DND-41 (cell line): Measurements from ENCODE around the gene UPP1.
"Not testable (repeated sequence)": the region's sequence is repeated elsewhere in the genome, so short reads cannot be mapped to it uniquely, and the experiment has no call there.

Source experiments
- ATAC-seq: fragments of 200-7000 bp; cut with Tn5 transposase; 3 replicates; pipeline ENCODE4 v1.9.1; 2021; ENCODE audit warnings: low read depth; ENCODE audit not compliant: insufficient read depth
- DNase-seq: peaks from one replicate; pipeline ENCODE4 v3.0.0-alpha.2; 2020
- H2AFZ ChIP-seq: 2 replicates; pipeline ENCODE4 v1.6.0; 2012; ENCODE audit warnings: low read depth, low read length
- H3K27ac ChIP-seq: 2 replicates; pipeline ENCODE4 v1.5.1; 2012; ENCODE audit warnings: low read length, inconsistent platforms
- H3K27me3 ChIP-seq: fragments of 200-600 bp; sonication (generic); 2 replicates; pipeline ENCODE4 v1.6.0; 2012; ENCODE audit warnings: low read length, mild to moderate bottlenecking, inconsistent platforms; ENCODE audit not compliant: insufficient read depth, poor library complexity
- H3K36me3 ChIP-seq: 2 replicates; pipeline ENCODE4 v1.5.1; 2012; ENCODE audit warnings: low read length, inconsistent platforms; ENCODE audit not compliant: insufficient read depth
- H3K4me1 ChIP-seq: 2 replicates; pipeline ENCODE4 v1.5.1; 2012; ENCODE audit warnings: mild to moderate bottlenecking, low read length; ENCODE audit not compliant: insufficient read depth
- H3K4me2 ChIP-seq: 2 replicates; pipeline ENCODE4 v1.6.0; 2012; ENCODE audit warnings: mild to moderate bottlenecking, moderate library complexity, low read length, inconsistent platforms; ENCODE audit not compliant: insufficient read depth
- H3K4me3 ChIP-seq, 2 experiments: fragments of 200-600 bp in 1 of 2; shearing (Covaris generic) in 1 of 2; 2 replicates each; pipeline ENCODE4 v1.5.1; 2012 to 2016; ENCODE audit warnings: inconsistent platforms in 2 of 2, low read length in 2 of 2, mild to moderate bottlenecking in 2 of 2, low read depth in 1 of 2, moderate library complexity in 1 of 2
- H3K79me2 ChIP-seq: 2 replicates; pipeline ENCODE4 v1.6.0; 2012; ENCODE audit warnings: low read length, inconsistent platforms; ENCODE audit not compliant: insufficient read depth
- H3K9ac ChIP-seq: 2 replicates; pipeline ENCODE4 v1.6.0; 2012; ENCODE audit warnings: low read depth, mild to moderate bottlenecking, inconsistent platforms, low read length, moderate library complexity
- H3K9me3 ChIP-seq: 2 replicates; pipeline ENCODE4 v1.5.1; 2012; ENCODE audit warnings: low read length, moderate library complexity, mild to moderate bottlenecking, inconsistent platforms; ENCODE audit not compliant: insufficient read depth, severe bottlenecking
- H4K20me1 ChIP-seq: 2 replicates; pipeline ENCODE4 v1.6.0; 2012; ENCODE audit warnings: low read length; ENCODE audit not compliant: insufficient read depth
- EZH2 ChIP-seq: IDR thresholded peaks from 3 replicates; pipeline ENCODE4 v1.6.1; 2012; ENCODE audit warnings: borderline replicate concordance, low read depth, mild to moderate bottlenecking, moderate library complexity, low read length, inconsistent platforms; ENCODE audit not compliant: severe bottlenecking
- TF ChIP-seq, protein P1 (sequence below): IDR thresholded peaks from 2 replicates; pipeline ENCODE4 v1.5.1; 2012; ENCODE audit warnings: borderline replicate concordance, low read length, moderate library complexity, mild to moderate bottlenecking; ENCODE audit not compliant: poor library complexity, severe bottlenecking; ENCODE audit errors: extremely low read depth

Gene UPP1

GRCh38 chr7:48140001-48140681, 51.1 kb downstream of the UPP1 start:
- H3K4me2 ChIP-seq = no peak overlapping the region
- ATAC-seq (no peak), DNase-seq (no peak)
- no peak overlapping the region for H3K27ac ChIP-seq
- no peak overlapping the region for H3K9ac ChIP-seq
- no peaks in the 10 kb centered on the region for H3K27me3 ChIP-seq
- H3K36me3 ChIP-seq = no peaks in the 10 kb centered on the region
- TF ChIP-seq EZH2 = no peak
- TF ChIP-seq, protein P1, sequence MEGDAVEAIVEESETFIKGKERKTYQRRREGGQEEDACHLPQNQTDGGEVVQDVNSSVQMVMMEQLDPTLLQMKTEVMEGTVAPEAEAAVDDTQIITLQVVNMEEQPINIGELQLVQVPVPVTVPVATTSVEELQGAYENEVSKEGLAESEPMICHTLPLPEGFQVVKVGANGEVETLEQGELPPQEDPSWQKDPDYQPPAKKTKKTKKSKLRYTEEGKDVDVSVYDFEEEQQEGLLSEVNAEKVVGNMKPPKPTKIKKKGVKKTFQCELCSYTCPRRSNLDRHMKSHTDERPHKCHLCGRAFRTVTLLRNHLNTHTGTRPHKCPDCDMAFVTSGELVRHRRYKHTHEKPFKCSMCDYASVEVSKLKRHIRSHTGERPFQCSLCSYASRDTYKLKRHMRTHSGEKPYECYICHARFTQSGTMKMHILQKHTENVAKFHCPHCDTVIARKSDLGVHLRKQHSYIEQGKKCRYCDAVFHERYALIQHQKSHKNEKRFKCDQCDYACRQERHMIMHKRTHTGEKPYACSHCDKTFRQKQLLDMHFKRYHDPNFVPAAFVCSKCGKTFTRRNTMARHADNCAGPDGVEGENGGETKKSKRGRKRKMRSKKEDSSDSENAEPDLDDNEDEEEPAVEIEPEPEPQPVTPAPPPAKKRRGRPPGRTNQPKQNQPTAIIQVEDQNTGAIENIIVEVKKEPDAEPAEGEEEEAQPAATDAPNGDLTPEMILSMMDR = no peak
- H3K4me1 ChIP-seq = no peaks in the 10 kb centered on the region
- no peaks in the 10 kb centered on the region for H4K20me1 ChIP-seq
- H2AFZ ChIP-seq = no peak overlapping the region
- H3K4me3 ChIP-seq = no peak overlapping the region
- no peaks in the 10 kb centered on the region for H3K79me2 ChIP-seq
- H3K9me3 ChIP-seq = no peaks in the 10 kb centered on the region

DNA sequence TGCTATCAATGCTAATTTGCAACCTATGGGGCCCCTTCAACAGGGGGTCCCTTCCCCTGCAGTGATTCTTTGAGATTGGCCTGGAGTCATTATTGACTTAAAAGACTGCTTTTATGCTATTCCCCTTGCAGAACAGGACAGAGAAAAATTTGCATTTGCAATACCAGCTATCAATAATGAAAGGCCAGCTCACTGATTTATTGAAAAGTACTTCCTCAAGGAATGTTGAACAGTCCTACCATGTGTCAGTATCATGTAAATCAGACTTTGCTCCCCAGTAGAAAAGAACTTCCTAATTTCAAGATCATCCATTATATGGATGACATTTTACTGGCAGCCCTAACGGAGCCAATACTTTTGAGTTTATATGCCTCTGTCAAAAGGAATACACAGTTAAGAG, 52.5 kb downstream of the UPP1 start:
- H4K20me1 ChIP-seq = no peaks in the 10 kb centered on the region
- no peak overlapping the region for H3K4me2 ChIP-seq
- DNase-seq = no peak
- no peak overlapping the region for H2AFZ ChIP-seq
- H3K27me3 ChIP-seq = no peaks in the 10 kb centered on the region
- H3K4me3 ChIP-seq = no peak overlapping the region
- TF ChIP-seq, protein P1 = no peak
- TF ChIP-seq EZH2 = no peak
- H3K27ac ChIP-seq = no peak overlapping the region
- H3K4me1 ChIP-seq = no peaks in the 10 kb centered on the region
- H3K79me2 ChIP-seq = no peaks in the 10 kb centered on the region
- no peaks in the 10 kb centered on the region for H3K36me3 ChIP-seq
- no peak for ATAC-seq
- no peak overlapping the region for H3K9ac ChIP-seq
- H3K9me3 ChIP-seq = no peaks in the 10 kb centered on the region

- Histone ChIP-seq H3K4me1 (no peaks in the 10 kb centered on the region), H3K9ac (no peak overlapping the region), H3K4me3 (no peak overlapping the region), H2AFZ (no peak overlapping the region), H4K20me1 (no peaks in the 10 kb centered on the region), H3K79me2 (no peaks in the 10 kb centered on the region), H3K36me3 (no peaks in the 10 kb centered on the region), H3K27ac (no peak overlapping the region), H3K27me3 (no peaks in the 10 kb centered on the region), H3K4me2 (no peak overlapping the region), H3K9me3 (no peaks in the 10 kb centered on the region)
- no peak for DNase-seq
- ATAC-seq = no peak
- TF ChIP-seq EZH2 = no peak
- TF ChIP-seq, protein P1 = no peak
These were observed 55.3 kb downstream of the UPP1 start for GRCh38 chr7:48144291-48144768.

DNA sequence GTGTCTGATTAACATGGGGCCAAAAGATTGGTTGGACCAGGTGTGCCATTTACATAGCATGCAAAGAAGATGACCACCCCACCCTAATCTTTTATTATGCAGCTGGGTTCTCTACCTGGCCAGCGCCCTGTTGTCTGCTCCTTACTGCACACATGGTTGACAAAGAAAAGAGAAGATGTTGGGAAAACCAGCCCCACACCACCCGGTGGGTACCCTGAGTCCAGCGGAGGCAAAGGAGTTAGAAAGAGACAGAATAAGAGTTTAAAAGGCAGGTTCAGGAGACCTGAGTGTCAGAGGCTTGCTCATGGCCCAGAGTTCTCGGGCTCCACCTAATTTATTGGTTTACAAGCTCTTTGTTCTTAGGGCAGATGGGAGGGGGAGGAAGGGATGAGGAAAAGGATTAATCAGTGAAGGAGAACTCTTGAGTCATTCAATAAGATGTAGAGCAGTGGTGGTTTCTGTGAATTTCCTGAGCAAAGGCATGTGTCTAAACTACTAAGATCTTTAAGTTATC, 58.1 kb downstream of the UPP1 start:
- Histone ChIP-seq H3K27me3 (no peaks in the 10 kb centered on the region), H3K4me1 (no peaks in the 10 kb centered on the region), H3K9ac (no peak overlapping the region), H4K20me1 (no peaks in the 10 kb centered on the region), H3K36me3 (no peaks in the 10 kb centered on the region), H3K4me3 (no peak overlapping the region), H3K79me2 (no peaks in the 10 kb centered on the region), H3K9me3 (no peaks in the 10 kb centered on the region), H2AFZ (no peak overlapping the region), H3K27ac (no peak overlapping the region), H3K4me2 (no peak overlapping the region)
- DNase-seq (no peak), ATAC-seq (no peak)
- no peak for TF ChIP-seq EZH2
- TF ChIP-seq, protein P1 = no peak

- not testable (repeated sequence) for H3K36me3 ChIP-seq, H3K27ac ChIP-seq, DNase-seq, H3K79me2 ChIP-seq, H3K27me3 ChIP-seq, H3K4me3 ChIP-seq, H3K4me2 ChIP-seq, H3K9me3 ChIP-seq, H3K4me1 ChIP-seq, ATAC-seq, H3K9ac ChIP-seq, H2AFZ ChIP-seq, H4K20me1 ChIP-seq
These were observed 58.6 kb downstream of the UPP1 start for GRCh38 chr7:48147690-48148089.
